HepG2 (cell line): ENCODE results near the gene DUSP16. TPM values are rescaled to one million over a fixed set of nuclear protein-coding genes. Genes with fewer than 3 reads are reported as not detected.

Experiments
- ARID4A ChIP-seq: sonication (generic); formaldehyde crosslinking; IDR thresholded peaks from 2 replicates; pipeline ENCODE4 v1.5.0; 2020; ENCODE audit warnings: mild to moderate bottlenecking, missing genetic modification reagents, borderline replicate concordance
- BRCA1 ChIP-seq: sonication (generic); formaldehyde crosslinking; IDR thresholded peaks from 2 replicates; pipeline ENCODE4 v1.4.0; 2020; ENCODE audit warnings: missing genetic modification reagents
- CEBPB ChIP-seq: IDR thresholded peaks from 2 replicates; pipeline ENCODE4 v1.6.1; 2011; ENCODE audit warnings: low read depth, low read length, improper control_type of control experiment, borderline replicate concordance
- ETV6 ChIP-seq: sonication (generic); formaldehyde crosslinking; conservative IDR thresholded peaks from 2 replicates; pipeline ENCODE4 v1.4.0; 2020; ENCODE audit warnings: missing genetic modification reagents
- FLYWCH1 ChIP-seq: sonication (generic); formaldehyde crosslinking; IDR thresholded peaks from 2 replicates; pipeline ENCODE4 v1.8.1; 2023; ENCODE audit warnings: mild to moderate bottlenecking, missing genetic modification reagents
- HDAC6 ChIP-seq: fragments of 200-600 bp; sonication (generic); IDR thresholded peaks from 2 replicates; pipeline ENCODE4 v1.7.0; 2017; ENCODE audit warnings: mild to moderate bottlenecking, antibody characterized with exemption, low read length, low read depth
- HHEX ChIP-seq: IDR thresholded peaks from 2 replicates; pipeline ENCODE4 v1.6.1; 2016; ENCODE audit warnings: control low read depth
- SCMH1 ChIP-seq: sonication (generic); formaldehyde crosslinking; IDR thresholded peaks from 2 replicates; pipeline ENCODE4 v1.9.0; 2021; ENCODE audit warnings: missing genetic modification reagents, mild to moderate bottlenecking, borderline replicate concordance
- SOX13 ChIP-seq, 3 experiments: fragments of 450-650 bp in 1 of 3; sonication (generic) in 1 of 3; formaldehyde crosslinking in 1 of 3; IDR thresholded peaks in 2 of 3; conservative IDR thresholded peaks in 1 of 3; 2 replicates each; pipeline versions ENCODE4 v1.5.0 to v1.6.1; 2016 to 2020; ENCODE audit warnings: antibody characterized with exemption in 1 of 3, mild to moderate bottlenecking in 1 of 3, missing compliant biosample characterization in 1 of 3, missing genetic modification reagents in 1 of 3, moderate library complexity in 1 of 3
- SOX6 ChIP-seq, 2 experiments: fragments of 450-650 bp in 1 of 2; sonication (generic) in 1 of 2; formaldehyde crosslinking in 1 of 2; IDR thresholded peaks; 2 replicates each; pipeline versions ENCODE4 v1.4.0 to v1.6.1; 2017 to 2020; ENCODE audit warnings: antibody characterized with exemption in 1 of 2, mild to moderate bottlenecking in 1 of 2, missing genetic modification reagents in 1 of 2
- SP2 ChIP-seq: sonication (generic); formaldehyde crosslinking; IDR thresholded peaks from 2 replicates; pipeline ENCODE4 v1.5.1; 2020; ENCODE audit warnings: mild to moderate bottlenecking, missing genetic modification reagents
- TEAD3 ChIP-seq: optimal IDR thresholded peaks from 2 replicates; pipeline ENCODE3; 2016; ENCODE audit warnings: borderline replicate concordance
- ZNF317 ChIP-seq: sonication (generic); formaldehyde crosslinking; IDR thresholded peaks from 2 replicates; pipeline ENCODE4 v1.5.0; 2020; ENCODE audit warnings: mild to moderate bottlenecking, missing genetic modification reagents
- ZNF362 ChIP-seq: sonication (generic); formaldehyde crosslinking; IDR thresholded peaks from 2 replicates; pipeline ENCODE4 v1.4.0; 2020; ENCODE audit warnings: missing genetic modification reagents, mild to moderate bottlenecking, borderline replicate concordance
- ZNF572 ChIP-seq: sonication (generic); formaldehyde crosslinking; IDR thresholded peaks from 2 replicates; pipeline ENCODE4 v1.5.1; 2020; ENCODE audit warnings: mild to moderate bottlenecking, missing genetic modification reagents
- ZNF615 ChIP-seq: sonication (generic); formaldehyde crosslinking; IDR thresholded peaks from 2 replicates; pipeline ENCODE4 v1.5.0; 2020; ENCODE audit warnings: mild to moderate bottlenecking, missing genetic modification reagents, borderline replicate concordance
- ZNF629 ChIP-seq: sonication (generic); formaldehyde crosslinking; conservative IDR thresholded peaks from 2 replicates; pipeline ENCODE4 v1.5.0; 2020; ENCODE audit warnings: missing genetic modification reagents
- ZNF724P ChIP-seq: sonication (generic); formaldehyde crosslinking; IDR thresholded peaks from 2 replicates; pipeline ENCODE4 v1.8.0; 2022; ENCODE audit warnings: missing genetic modification reagents, borderline replicate concordance
- polyA plus RNA-seq, 8 experiments: library from polyadenylated mRNA; depleted of rRNA in 3 of 8; stranded (reverse) in 7 of 8; unstranded in 1 of 8; fragments of >200 nt; fragmentation: Illumina TruSeq in 4 of 8; extraction: Trizol in 4 of 8; gene quantifications; 2 replicates each; pipeline versions ENCODE4 v1.2.1 to v1.2.3, GENCODE V29; 2011 to 2016; ENCODE audit warnings: low read depth in 4 of 8, missing spikeins in 1 of 8, mixed read lengths in 1 of 8; ENCODE audit not compliant: insufficient read depth in 1 of 8
- total RNA-seq, 5 experiments: library from RNA; depleted of rRNA; stranded (reverse); fragments of >200 nt; fragmentation: Illumina TruSeq; extraction: Trizol; gene quantifications; 2 replicates each; pipeline ENCODE4 v1.2.3, GENCODE V29; 2016; ENCODE audit warnings: low read depth in 1 of 5

The DUSP16 gene
- total and polyA plus RNA-seq, 2 of the 13 experiments (the other 11 are each of a cell fraction or from before 2014, with no cell fraction given), result 45.7 to 46.6 TPM

- TF ChIP-seq ARID4A (CRISPR knock-in tag), result no peak
- TF ChIP-seq HDAC6, result no peak
- TF ChIP-seq SP2 (CRISPR knock-in tag), result no peak
- peak; percentile 30; the same call in 1 of the 2 replicates for TF ChIP-seq ZNF362 (CRISPR knock-in tag)
- TF ChIP-seq ZNF615 (CRISPR knock-in tag), result no peak
- TF ChIP-seq SOX13 (IDR thresholded peaks at IDR 0.05), result no peak
- peak in 1 of 2 experiments; percentile 72; a peak in 1 of 4 replicates for TF ChIP-seq SOX13 (CRISPR knock-in tag; conservative IDR thresholded peaks at IDR 0.05 in 1 of 2, IDR thresholded peaks at IDR 0.05 in 1 of 2)
- peak; percentile 50; the same call in 1 of the 2 replicates for TF ChIP-seq CEBPB
- no peak for TF ChIP-seq ZNF572 (CRISPR knock-in tag)
- no peak for TF ChIP-seq HHEX (CRISPR knock-in tag)
- TF ChIP-seq SOX6 (IDR thresholded peaks at IDR 0.05), result no peak
- peak; percentile 58; the same call in 1 of the 2 replicates for TF ChIP-seq SOX6 (CRISPR knock-in tag; IDR thresholded peaks at IDR 0.05)
- no peak for TF ChIP-seq ZNF724P (CRISPR knock-in tag)
- no peak for TF ChIP-seq FLYWCH1 (CRISPR knock-in tag)
- no peak for TF ChIP-seq ETV6 (CRISPR knock-in tag)
- peak; percentile 67 for TF ChIP-seq ZNF629 (CRISPR knock-in tag)
- no peak for TF ChIP-seq ZNF317 (CRISPR knock-in tag)
- no peak for TF ChIP-seq BRCA1 (CRISPR knock-in tag)
- no peak for TF ChIP-seq SCMH1
- peak; percentile 71 for TF ChIP-seq TEAD3 (CRISPR knock-in tag)
Measured at GRCh38 chr12:12585115-12585863, 22.6 kb upstream of the DUSP16 start (continued).
